K562 (cell line): ENCODE measurements around the gene ERAP2. TPM values are rescaled to one million over a fixed set of nuclear protein-coding genes. Genes with fewer than 3 reads are reported as not detected.

Experiments
- CEBPG ChIP-seq, 3 experiments: fragments of 200-800 bp in 1 of 3; sonication (Bioruptor generic) in 1 of 3; sonication (generic) in 1 of 3; formaldehyde crosslinking in 1 of 3; IDR thresholded peaks in 2 of 3; conservative IDR thresholded peaks in 1 of 3; 2 replicates each; pipeline versions ENCODE4 v1.6.1 to v1.8.0; 2016 to 2022; ENCODE audit warnings: missing compliant biosample characterization in 2 of 3, missing genetic modification characterization in 2 of 3, mild to moderate bottlenecking in 1 of 3, missing genetic modification reagents in 1 of 3
- DEAF1 ChIP-seq: fragments of 450-650 bp; formaldehyde crosslinking; IDR thresholded peaks from 2 replicates; pipeline ENCODE4 v1.4.0; 2020; ENCODE audit warnings: mild to moderate bottlenecking, moderate library complexity
- JUND ChIP-seq, 2 experiments: IDR thresholded peaks; 2 replicates in 1 of 2; 3 replicates in 1 of 2; pipeline ENCODE4 v1.6.1; 2011; ENCODE audit warnings: borderline replicate concordance in 2 of 2, low read depth in 2 of 2, low read length in 2 of 2, improper control_type of control experiment in 1 of 2, missing biosample characterization in 1 of 2, missing genetic modification characterization in 1 of 2, missing genetic modification reagents in 1 of 2
- MAZ ChIP-seq, 2 experiments: fragments of 450-650 bp in 1 of 2; sonication (generic) in 1 of 2; formaldehyde crosslinking; IDR thresholded peaks in 1 of 2; conservative IDR thresholded peaks in 1 of 2; 2 replicates each; pipeline versions ENCODE4 v1.4.0 to v1.5.0; 2020; ENCODE audit warnings: mild to moderate bottlenecking in 1 of 2, missing genetic modification reagents in 1 of 2
- RB1 ChIP-seq: fragments of 450-650 bp; IDR thresholded peaks from 2 replicates; pipeline ENCODE4 v1.6.1; 2017; ENCODE audit warnings: low read depth, mild to moderate bottlenecking
- RREB1 ChIP-seq: fragments of 250-450 bp; sonication (Bioruptor Pico); IDR thresholded peaks from 2 replicates; pipeline ENCODE4 v1.4.0; 2020
- TEAD4 ChIP-seq, 2 experiments: sonication (generic) in 1 of 2; formaldehyde crosslinking in 1 of 2; IDR thresholded peaks; 2 replicates each; pipeline versions ENCODE4 v1.6.1 to v1.8.0; 2012 to 2022; ENCODE audit warnings: borderline replicate concordance in 1 of 2, inconsistent platforms in 1 of 2, low read length in 1 of 2, mild to moderate bottlenecking in 1 of 2, missing genetic modification reagents in 1 of 2
- YY1 ChIP-seq, 3 experiments: IDR thresholded peaks; 2 replicates each; pipeline ENCODE4 v1.6.1; 2011; ENCODE audit warnings: low read length in 2 of 3, mild to moderate bottlenecking in 2 of 3, moderate library complexity in 2 of 3, borderline replicate concordance in 1 of 3, control low read depth in 1 of 3, low read depth in 1 of 3; ENCODE audit not compliant: insufficient read depth in 3 of 3, insufficient replicate concordance in 2 of 3, control insufficient read depth in 1 of 3, insufficient read length in 1 of 3; ENCODE audit errors: extremely low read depth in 1 of 3
- polyA plus RNA-seq, 8 experiments: library from polyadenylated mRNA; depleted of rRNA in 4 of 8; stranded (reverse) in 5 of 8; unstranded in 3 of 8; fragments of >200 nt; fragmentation: Nextera tagmentation in 2 of 8; fragmentation: Illumina TruSeq in 1 of 8; extraction: Ambion mirVana in 2 of 8; extraction: Trizol in 1 of 8; gene quantifications; 2 replicates each; pipeline versions ENCODE4 v1.2.1 to v1.2.3, GENCODE V29; 2011 to 2014; ENCODE audit warnings: inconsistent platforms in 1 of 8, missing spikeins in 1 of 8
- total RNA-seq, 7 experiments: library from RNA; depleted of rRNA in 6 of 7; stranded (reverse); fragments of >200 nt in 6 of 7; fragmentation: Illumina TruSeq in 2 of 7; extraction: Trizol in 2 of 7; gene quantifications; 2 replicates each; pipeline versions ENCODE4 v1.2.1 to v1.2.3, GENCODE V29; 2011 to 2021; ENCODE audit warnings: low replicate concordance in 1 of 7

Gene ERAP2
- total and polyA plus RNA-seq, 9 of the 15 experiments (the other 6 are each of a cell fraction or from before 2014, with no cell fraction given) = 0.93 to 4.0 (median 2.1) TPM

GRCh38 chr5:96868603-96869371, 7.5 kb upstream of the ERAP2 start (continued):
- TF ChIP-seq RREB1 (CRISPR knock-in tag) (0 out of 2 replicates have a peak, but pooled peaks have one; percentile 49), DEAF1 (peak; percentile 97), YY1 (IDR thresholded peaks at IDR 0.05; ENCODE audit: borderline replicate concordance in 1 of 3, control insufficient read depth in 1 of 3, extremely low read depth in 1 of 3, insufficient read depth in 3 of 3, insufficient read length in 1 of 3, insufficient replicate concordance in 2 of 3, low read depth in 1 of 3, low read length in 2 of 3) (no peak), TEAD4 (IDR thresholded peaks at IDR 0.05; ENCODE audit: low read length) (peak; percentile 22; the same call in 1 of the 2 replicates), TEAD4 (CRISPR knock-in tag; IDR thresholded peaks at IDR 0.05; ENCODE audit: borderline replicate concordance) (no peak), CEBPG (CRISPR knock-in tag; IDR thresholded peaks at IDR 0.05) (no peak), CEBPG (tag; conservative IDR thresholded peaks at IDR 0.05 in 1 of 2, IDR thresholded peaks at IDR 0.05 in 1 of 2) (no peak), RB1 (0 out of 2 replicates have a peak, but pooled peaks have one; percentile 33), MAZ (CRISPR knock-in tag; conservative IDR thresholded peaks at IDR 0.05 in 1 of 2, IDR thresholded peaks at IDR 0.05 in 1 of 2) (0 out of 4 replicates have a peak, but pooled peaks of 1 of the 2 experiments have one; percentile 16), JUND (IDR thresholded peaks at IDR 0.05; ENCODE audit: borderline replicate concordance, low read depth, low read length) (peak; percentile 46; the same call in 1 of the 2 replicates), JUND (tag; IDR thresholded peaks at IDR 0.05; ENCODE audit: borderline replicate concordance, low read depth, low read length) (no peak)
